Thyroid gland (tissue), 4 donors: Measurements from ENCODE around the gene CISD1. TPM values are rescaled to one million over a fixed set of nuclear protein-coding genes. Genes with fewer than 3 reads are reported as not detected.

Source experiments
- DNase-seq, 2 donors: peaks; one replicate each; pipeline ENCODE4 v3.0.0-alpha.2; 2019
- H3K27ac ChIP-seq, 3 donors: fragments of 200-600 bp; sonication (generic); 1 replicate in 2 of 3; 2 replicates in 1 of 3; pipeline ENCODE4 v1.5.1; 2016 to 2019; ENCODE audit warnings: mild to moderate bottlenecking in 1 of 3, moderate library complexity in 1 of 3
- H3K27me3 ChIP-seq: fragments of 200-600 bp; sonication (generic); one replicate; pipeline ENCODE4 v1.5.1; 2019
- H3K36me3 ChIP-seq, 2 donors: fragments of 200-600 bp; sonication (generic); one replicate each; pipeline ENCODE4 v1.5.1; 2016 to 2019
- H3K4me1 ChIP-seq, 2 donors: fragments of 200-600 bp; sonication (generic); one replicate each; pipeline ENCODE4 v1.5.1; 2017 to 2019
- H3K4me3 ChIP-seq, 3 donors: fragments of 200-600 bp; sonication (generic); replicated peaks in 1 of 3; 1 replicate in 2 of 3; 2 replicates in 1 of 3; pipeline ENCODE4 v1.5.1; 2016; ENCODE audit warnings: mild to moderate bottlenecking in 1 of 3
- H3K9me3 ChIP-seq: fragments of 200-600 bp; sonication (generic); one replicate; pipeline ENCODE4 v1.5.1; 2017
- POLR2A ChIP-seq, 2 donors: fragments of 450-650 bp; IDR thresholded peaks; one replicate each; pipeline ENCODE4 v1.6.1; 2017; ENCODE audit warnings: antibody characterized with exemption in 2 of 2, mild to moderate bottlenecking in 2 of 2, moderate library complexity in 1 of 2
- WGBS, 2 donors: methylation state at CpG; one replicate each; pipeline ENCODE4 v1.1.5; 2017; 5-methylcytosine and 5-hydroxymethylcytosine counted together
- intact Hi-C: fragments of 100-400 bp; cut with DNase I; formaldehyde crosslinking; loops from one replicate; pipeline ENCODE4 v1.15.1; 2023
- total RNA-seq, 4 donors: library from RNA; depleted of rRNA; stranded (reverse); fragments of >200 nt; gene quantifications; one replicate each; pipeline ENCODE4 v1.2.3, GENCODE V29; 2016
- TF ChIP-seq, protein P1 (sequence below), 6 experiments: fragments of 200-600 bp in 3 of 6; fragments of 450-650 bp in 3 of 6; sonication (generic) in 3 of 6; IDR thresholded peaks; one replicate each; pipeline ENCODE4 v1.5.1; 2016 to 2019; ENCODE audit warnings: antibody characterized with exemption in 6 of 6, mild to moderate bottlenecking in 2 of 6, inconsistent platforms in 1 of 6, moderate library complexity in 1 of 6

The CISD1 gene
- total RNA-seq, 4 donors from 2014 or later: 12.1 to 32.4 (median 29.0) TPM

DNA sequence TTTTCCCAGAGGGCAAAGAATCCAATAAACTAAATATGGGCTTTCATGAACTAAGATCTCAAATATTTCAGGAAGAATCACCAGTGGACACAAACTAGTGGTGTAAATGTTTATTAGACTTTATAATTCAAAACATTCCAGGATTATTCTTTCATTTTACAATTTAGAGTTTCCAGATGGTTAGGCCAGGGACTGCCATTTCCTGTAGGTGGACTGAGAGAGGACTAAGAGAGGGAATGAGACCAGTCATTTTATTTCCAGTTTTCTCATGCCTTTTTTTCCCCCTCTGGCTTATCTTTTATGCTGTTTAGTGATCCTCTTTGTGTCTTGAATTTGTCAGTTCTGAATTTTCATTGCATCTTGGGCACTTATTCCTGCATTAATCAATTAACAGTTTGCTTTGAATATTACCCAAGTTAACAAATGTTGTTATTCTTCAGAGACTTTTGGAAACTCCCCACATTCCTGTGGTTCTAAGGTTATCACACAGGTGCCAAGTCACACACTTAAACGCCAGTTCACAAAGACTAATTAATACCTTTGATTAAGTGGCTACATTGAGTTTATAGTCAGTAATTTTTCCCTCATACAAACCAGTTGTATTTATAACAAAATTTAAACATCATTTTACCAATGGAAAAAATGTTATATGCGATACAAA, 12.3 kb downstream of the CISD1 start:
- Histone ChIP-seq H3K27me3 (no peaks in the 10 kb centered on the region), H3K4me1 (peaks cover 0 to 3% of the 10 kb centered on the region in 2 donors), H3K27ac (no peak overlapping the region), H3K36me3 (peaks cover 0 to 4% of the 10 kb centered on the region in 2 donors), H3K4me3 (no peak overlapping the region), H3K9me3 (no peaks in the 10 kb centered on the region)
- WGBS, 2 donors: 82 to 96% methylated on average over 2 of the region's 2 CpGs
- intact Hi-C loops: no loop called here
- no peak for DNase-seq
- no peak for TF ChIP-seq POLR2A (IDR thresholded peaks at IDR 0.05)
- TF ChIP-seq, protein P1, sequence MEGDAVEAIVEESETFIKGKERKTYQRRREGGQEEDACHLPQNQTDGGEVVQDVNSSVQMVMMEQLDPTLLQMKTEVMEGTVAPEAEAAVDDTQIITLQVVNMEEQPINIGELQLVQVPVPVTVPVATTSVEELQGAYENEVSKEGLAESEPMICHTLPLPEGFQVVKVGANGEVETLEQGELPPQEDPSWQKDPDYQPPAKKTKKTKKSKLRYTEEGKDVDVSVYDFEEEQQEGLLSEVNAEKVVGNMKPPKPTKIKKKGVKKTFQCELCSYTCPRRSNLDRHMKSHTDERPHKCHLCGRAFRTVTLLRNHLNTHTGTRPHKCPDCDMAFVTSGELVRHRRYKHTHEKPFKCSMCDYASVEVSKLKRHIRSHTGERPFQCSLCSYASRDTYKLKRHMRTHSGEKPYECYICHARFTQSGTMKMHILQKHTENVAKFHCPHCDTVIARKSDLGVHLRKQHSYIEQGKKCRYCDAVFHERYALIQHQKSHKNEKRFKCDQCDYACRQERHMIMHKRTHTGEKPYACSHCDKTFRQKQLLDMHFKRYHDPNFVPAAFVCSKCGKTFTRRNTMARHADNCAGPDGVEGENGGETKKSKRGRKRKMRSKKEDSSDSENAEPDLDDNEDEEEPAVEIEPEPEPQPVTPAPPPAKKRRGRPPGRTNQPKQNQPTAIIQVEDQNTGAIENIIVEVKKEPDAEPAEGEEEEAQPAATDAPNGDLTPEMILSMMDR (IDR thresholded peaks at IDR 0.05): no peak

DNA sequence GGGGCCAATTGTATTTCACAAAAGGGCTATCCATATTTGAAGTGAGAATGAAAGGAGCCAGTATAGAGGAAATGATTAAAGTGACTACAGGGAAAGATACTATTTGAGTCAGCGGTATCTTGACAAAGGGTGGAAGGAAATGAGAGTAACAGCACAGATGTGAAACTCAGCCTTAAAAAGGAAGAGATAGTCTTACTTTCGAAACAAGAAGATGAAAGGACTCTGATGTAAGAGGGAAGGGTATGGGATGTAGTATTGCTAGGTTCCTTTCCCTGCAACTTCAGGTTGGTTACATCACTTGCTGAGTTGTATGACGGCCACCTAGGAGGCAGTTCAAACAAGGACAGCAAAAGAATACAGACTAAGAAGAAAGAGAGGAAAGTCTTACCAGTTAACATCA, 13.7 kb downstream of the CISD1 start:
- no peak for TF ChIP-seq POLR2A (IDR thresholded peaks at IDR 0.05)
- TF ChIP-seq, protein P1 (IDR thresholded peaks at IDR 0.05): no peak
- 74 to 78% methylated on average over 3 of the region's 3 CpGs for WGBS, 2 donors
- intact Hi-C loops: no loop called here

DNA sequence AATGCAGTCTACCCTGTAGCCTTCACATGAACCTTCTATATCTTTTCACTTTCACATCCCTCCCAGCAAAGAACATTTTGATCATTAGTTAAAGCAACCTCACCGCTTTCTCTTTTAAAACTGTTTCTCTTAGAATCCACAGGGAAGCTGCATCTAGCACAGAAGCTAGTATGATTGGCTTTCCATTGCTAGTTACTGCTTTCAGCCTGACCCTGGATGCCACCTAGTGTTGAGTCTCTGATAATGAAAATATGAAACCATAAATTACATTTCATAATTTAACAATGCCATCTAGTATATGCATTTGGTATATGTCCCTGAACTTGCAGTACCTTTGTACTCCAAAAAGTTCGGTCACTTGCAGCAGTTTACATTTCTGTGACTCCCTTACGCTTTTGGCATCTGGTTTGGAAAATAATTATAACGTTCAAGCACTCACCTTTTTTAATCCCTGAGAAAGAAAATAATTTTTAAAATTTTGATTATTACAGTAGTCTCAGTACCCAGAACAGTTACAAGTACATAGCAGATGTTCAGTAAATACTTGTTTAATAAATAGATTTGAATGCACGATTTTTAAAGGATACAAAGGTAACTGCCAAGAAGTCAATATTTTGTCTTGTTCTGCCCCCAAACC, 22.7 kb downstream of the CISD1 start:
- intact Hi-C loops: loop anchor here (5.0 kb wide), 1 partner anchor 109 kb away; no protein-coding TSS in a partner anchor
- H3K9me3 ChIP-seq: no peaks in the 10 kb centered on the region
- no peak overlapping the region for H3K4me3 ChIP-seq
- H3K36me3 ChIP-seq: no peaks in the 10 kb centered on the region
- H3K27ac ChIP-seq: no peak overlapping the region
- H3K27me3 ChIP-seq: no peaks in the 10 kb centered on the region
- H3K4me1 ChIP-seq: no peaks in the 10 kb centered on the region
- WGBS, 2 donors: 79% methylated on average over 5 of the region's 5 CpGs
- peak in 1 of 2 donors; percentile 6 for DNase-seq
- TF ChIP-seq, protein P1 (IDR thresholded peaks at IDR 0.05): peak in 5 of 6 experiments; percentile 14 to 69 (median 55)
- no peak for TF ChIP-seq POLR2A (IDR thresholded peaks at IDR 0.05)

More for the DNA sequence above, 13.7 kb downstream of the CISD1 start:
- Histone ChIP-seq H3K27me3 (no peaks in the 10 kb centered on the region), H3K4me1 (peaks cover 0 to 3% of the 10 kb centered on the region in 2 donors), H3K27ac (no peak overlapping the region), H3K9me3 (no peaks in the 10 kb centered on the region), H3K36me3 (peaks cover 0 to 4% of the 10 kb centered on the region in 2 donors), H3K4me3 (no peak overlapping the region)
- no peak for DNase-seq

DNA sequence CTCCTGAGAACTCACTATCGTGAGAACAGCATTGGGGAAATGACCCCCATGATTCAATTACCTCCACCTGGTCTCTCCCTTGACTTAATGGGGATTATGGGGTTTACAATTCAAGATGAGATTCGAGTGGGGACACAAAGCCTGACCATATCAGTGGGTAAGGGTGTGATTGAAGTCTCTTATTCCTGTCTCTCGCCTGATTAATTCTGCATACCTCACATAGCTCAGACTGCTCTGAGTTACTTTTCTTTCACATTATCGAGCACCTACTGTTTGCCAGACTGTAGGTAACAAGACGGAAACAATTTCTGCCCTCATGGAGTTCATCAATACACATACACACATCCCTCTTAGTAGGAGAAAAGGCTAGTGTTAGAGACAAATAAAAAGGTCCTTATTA, 25.0 kb downstream of the CISD1 start:
- intact Hi-C loops: loop anchor here (5.0 kb wide), 1 partner anchor 112 kb away; no protein-coding TSS in a partner anchor

More for the DNA sequence above, 25.0 kb downstream of the CISD1 start:
- no peak overlapping the region for H3K27ac ChIP-seq
- no peaks in the 10 kb centered on the region for H3K4me1 ChIP-seq
- TF ChIP-seq, protein P1 (IDR thresholded peaks at IDR 0.05): no peak
- TF ChIP-seq POLR2A (IDR thresholded peaks at IDR 0.05): no peak
- no peaks in the 10 kb centered on the region for H3K9me3 ChIP-seq
- no peaks in the 10 kb centered on the region for H3K27me3 ChIP-seq
- H3K4me3 ChIP-seq: no peak overlapping the region
- DNase-seq: no peak
- WGBS, 2 donors: 79 to 80% methylated on average over 5 of the region's 5 CpGs
- H3K36me3 ChIP-seq: no peaks in the 10 kb centered on the region
